Esophagus (tissue), 2 donors: ENCODE results near the gene OR8J1. TPM values are rescaled to one million over a fixed set of nuclear protein-coding genes. Genes with fewer than 3 reads are reported as not detected.

Source experiments
- H3K27ac ChIP-seq, 2 donors: one replicate each; pipeline ENCODE4 v1.5.1; 2013; ENCODE audit warnings: low read depth in 2 of 2, mild to moderate bottlenecking in 2 of 2, inconsistent platforms in 1 of 2, low read length in 1 of 2, moderate library complexity in 1 of 2
- H3K27me3 ChIP-seq, 2 donors: one replicate each; pipeline ENCODE4 v1.6.1; 2013; ENCODE audit warnings: low read length in 2 of 2, control low read depth in 1 of 2, mild to moderate bottlenecking in 1 of 2; ENCODE audit not compliant: insufficient read depth in 2 of 2, control insufficient read depth in 1 of 2
- H3K36me3 ChIP-seq, 2 donors: one replicate each; pipeline ENCODE4 v1.6.1; 2013; ENCODE audit warnings: low read length in 1 of 2; ENCODE audit not compliant: control insufficient read depth in 2 of 2, insufficient read depth in 2 of 2
- H3K4me1 ChIP-seq, 2 donors: one replicate each; pipeline ENCODE4 v1.6.1; 2013; ENCODE audit warnings: low read length in 1 of 2; ENCODE audit not compliant: control insufficient read depth in 2 of 2, insufficient read depth in 2 of 2
- H3K4me3 ChIP-seq, 2 donors: one replicate each; pipeline ENCODE4 v1.5.1; 2013; ENCODE audit warnings: low read length in 2 of 2, mild to moderate bottlenecking in 2 of 2, low read depth in 1 of 2, moderate library complexity in 1 of 2
- H3K9me3 ChIP-seq, 2 donors: one replicate each; pipeline ENCODE4 v1.6.1; 2013; ENCODE audit warnings: mild to moderate bottlenecking in 2 of 2, low read depth in 1 of 2, low read length in 1 of 2, moderate library complexity in 1 of 2; ENCODE audit not compliant: control insufficient read depth in 2 of 2, insufficient read depth in 1 of 2
- WGBS, 2 donors: extraction: QIAGEN DNeasy Blood & Tissue Kit; methylation state at CpG; one replicate each; pipeline ENCODE4 v1.1.7; 2013; 5-methylcytosine and 5-hydroxymethylcytosine counted together
- polyA plus RNA-seq, 2 donors: library from polyadenylated mRNA; stranded (reverse); fragments of 200-250 nt; gene quantifications; one replicate each; pipeline ENCODE4 v1.2.3, GENCODE V29; 2013
- donor health status: healthy with polysubstance abuse.
- donor health status: Bipolar disorder and iron deficiency.

OR8J1 gene, protein sequence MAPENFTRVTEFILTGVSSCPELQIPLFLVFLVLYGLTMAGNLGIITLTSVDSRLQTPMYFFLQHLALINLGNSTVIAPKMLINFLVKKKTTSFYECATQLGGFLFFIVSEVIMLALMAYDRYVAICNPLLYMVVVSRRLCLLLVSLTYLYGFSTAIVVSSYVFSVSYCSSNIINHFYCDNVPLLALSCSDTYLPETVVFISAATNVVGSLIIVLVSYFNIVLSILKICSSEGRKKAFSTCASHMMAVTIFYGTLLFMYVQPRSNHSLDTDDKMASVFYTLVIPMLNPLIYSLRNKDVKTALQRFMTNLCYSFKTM
- polyA plus RNA-seq = not detected

DNA sequence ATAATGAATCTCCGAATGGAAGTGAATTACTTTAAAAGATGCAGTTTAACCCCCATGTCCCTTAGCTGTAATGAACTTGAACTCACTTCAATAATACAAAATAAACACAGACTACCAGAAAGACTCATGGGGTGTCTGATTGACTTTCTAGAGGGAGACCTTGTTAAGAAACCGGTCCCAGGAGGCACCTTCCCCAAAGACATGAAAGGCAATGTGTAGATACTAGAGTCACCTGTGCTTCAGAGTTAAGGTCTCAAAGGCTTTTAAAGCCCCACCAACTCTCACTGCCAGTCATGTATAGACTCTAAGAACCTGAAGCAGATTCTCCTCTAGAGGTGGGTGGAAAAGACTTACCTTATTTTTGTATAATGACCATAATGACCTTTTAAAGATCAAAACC is at the start of gene OR8J1:
Gene OR8J1 (plus strand): TSS at position 301 of the 400 bp plus-strand sequence. CDS start 5,956 bp downstream, outside the sequence.
- no peaks in the 10 kb centered on the region for H3K9me3 ChIP-seq
- H3K36me3 ChIP-seq = no peaks in the 10 kb centered on the region
- no peaks in the 10 kb centered on the region for H3K27me3 ChIP-seq
- no peak within 1 kb of the TSS for H3K27ac ChIP-seq
- no peaks in the 10 kb centered on the region for H3K4me1 ChIP-seq
- WGBS, 2 donors = 40 to 70% methylated on average over 2 of the region's 2 CpGs
- no peak within 1 kb of the TSS for H3K4me3 ChIP-seq

DNA sequence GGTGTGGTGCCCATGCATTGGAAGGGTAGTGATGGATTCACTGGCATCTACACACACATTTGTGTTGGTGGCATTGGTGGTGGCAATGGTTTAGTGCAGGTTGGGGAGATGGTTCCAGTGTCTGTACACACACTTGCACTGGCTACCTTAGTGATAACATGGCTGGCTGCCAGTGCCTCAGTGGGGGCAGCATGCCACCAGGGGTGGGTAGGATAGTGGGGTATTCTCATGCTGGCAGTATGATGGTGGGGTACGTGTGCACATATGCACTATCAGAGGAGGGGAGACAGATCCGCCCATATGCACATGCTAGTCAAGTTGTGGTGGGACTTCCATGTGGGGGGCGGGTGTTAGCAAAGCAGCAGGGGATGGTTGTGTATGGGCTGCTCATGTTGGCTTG is 46.3 kb upstream of the OR8J1 start:
- H3K9me3 ChIP-seq = peaks cover 0 to 7% of the 10 kb centered on the region in 2 donors
- no peak overlapping the region for H3K27ac ChIP-seq
- H3K36me3 ChIP-seq = no peaks in the 10 kb centered on the region
- no peaks in the 10 kb centered on the region for H3K27me3 ChIP-seq
- no peak overlapping the region for H3K4me3 ChIP-seq
- H3K4me1 ChIP-seq = no peaks in the 10 kb centered on the region
- WGBS, 2 donors = 90 to 95% methylated on average over 3 of the region's 3 CpGs

DNA sequence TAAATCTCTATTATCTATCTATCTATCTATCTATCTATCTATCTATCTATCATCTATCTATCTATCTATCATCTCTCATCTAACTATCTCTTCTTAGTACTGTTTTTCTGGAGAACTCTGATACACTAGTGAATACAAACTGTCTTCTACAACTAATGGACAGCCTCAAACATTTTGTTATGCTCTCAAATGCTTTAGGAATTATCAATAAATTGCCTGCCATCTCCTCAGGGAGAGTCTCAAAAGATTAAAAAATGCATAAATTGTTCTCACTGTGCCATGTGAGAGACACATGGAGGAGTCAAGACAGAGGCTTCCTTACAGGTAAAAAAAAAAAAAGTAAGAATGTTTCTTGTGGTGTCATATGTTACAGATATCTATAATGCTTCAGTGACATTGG is 39.2 kb upstream of the OR8J1 start, which contains the start of gene OR8K3:
Gene OR8K3 (plus strand): TSS at position 301 of the 400 bp plus-strand sequence. CDS start 3,163 bp downstream, outside the sequence.
- Histone ChIP-seq H3K27ac (no peak within 1 kb of the TSS), H3K4me1 (no peaks in the 10 kb centered on the region), H3K4me3 (no peak within 1 kb of the TSS), H3K36me3 (no peaks in the 10 kb centered on the region), H3K9me3 (no peaks in the 10 kb centered on the region), H3K27me3 (no peaks in the 10 kb centered on the region)

DNA sequence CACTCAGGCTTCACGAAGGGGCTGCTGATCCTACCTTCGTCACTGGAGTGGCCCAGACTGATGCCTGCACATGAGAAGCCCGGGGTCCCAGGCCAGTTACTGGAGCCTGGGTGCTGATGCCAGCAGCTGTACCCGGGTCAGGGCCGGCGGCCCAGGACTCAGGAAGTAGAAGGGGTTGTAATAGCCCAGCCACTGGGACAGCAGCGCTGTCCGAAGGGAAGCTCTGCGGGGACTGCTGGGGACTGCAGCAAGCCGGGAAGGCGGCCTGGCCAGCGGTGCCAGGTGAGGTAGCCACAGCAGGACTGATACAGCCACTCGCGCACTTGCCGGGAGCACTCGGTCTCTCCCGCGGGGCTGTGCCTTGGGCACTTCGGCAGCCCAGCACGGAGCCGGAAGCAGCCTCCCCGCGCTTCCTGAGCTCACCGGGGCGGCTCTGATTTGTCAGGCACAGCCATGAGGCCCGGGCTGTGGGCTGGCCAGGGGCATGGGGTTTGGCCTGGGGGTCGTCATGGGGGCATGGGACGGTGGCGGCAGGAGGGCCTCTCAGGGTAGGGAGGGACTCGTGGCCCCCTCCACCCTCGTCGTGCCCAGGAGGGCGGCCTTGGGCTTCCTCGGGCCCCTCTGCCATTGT is 22.1 kb upstream of the OR8J1 start:
- no peak overlapping the region for H3K4me3 ChIP-seq
- 83 to 90% methylated on average over 28 to 34 of the region's 34 CpGs for WGBS, 2 donors
- H3K9me3 ChIP-seq = peaks cover 0 to 12% of the 10 kb centered on the region in 2 donors
- no peaks in the 10 kb centered on the region for H3K4me1 ChIP-seq
- H3K27me3 ChIP-seq = no peaks in the 10 kb centered on the region
- no peaks in the 10 kb centered on the region for H3K36me3 ChIP-seq
- H3K27ac ChIP-seq = no peak overlapping the region

DNA sequence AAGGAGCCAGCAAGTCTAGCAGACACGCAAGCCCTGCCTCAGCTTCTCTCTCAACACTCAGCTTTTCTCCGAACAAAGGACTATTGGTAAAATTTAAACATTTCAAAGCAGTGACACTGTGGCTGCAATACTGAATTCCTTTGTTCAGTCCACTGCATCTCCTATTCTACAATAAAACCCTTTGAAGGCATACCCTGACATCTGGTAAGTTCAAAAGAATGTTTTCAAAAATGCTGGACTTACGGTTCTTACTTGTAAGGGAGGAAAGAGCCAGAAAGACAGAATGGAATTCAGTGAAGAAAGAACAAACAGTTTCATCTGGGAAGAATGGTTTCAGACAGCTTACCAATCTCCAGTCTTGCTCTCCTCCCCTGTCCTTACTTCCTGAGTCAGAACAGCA is 20.9 kb upstream of the OR8J1 start:
- 64 to 71% methylated on average over 3 of the region's 3 CpGs for WGBS, 2 donors
- H3K36me3 ChIP-seq = no peaks in the 10 kb centered on the region
- no peaks in the 10 kb centered on the region for H3K27me3 ChIP-seq
- H3K9me3 ChIP-seq = peaks cover 0 to 13% of the 10 kb centered on the region in 2 donors
- H3K4me3 ChIP-seq = no peak overlapping the region
- H3K4me1 ChIP-seq = no peaks in the 10 kb centered on the region
- no peak overlapping the region for H3K27ac ChIP-seq

DNA sequence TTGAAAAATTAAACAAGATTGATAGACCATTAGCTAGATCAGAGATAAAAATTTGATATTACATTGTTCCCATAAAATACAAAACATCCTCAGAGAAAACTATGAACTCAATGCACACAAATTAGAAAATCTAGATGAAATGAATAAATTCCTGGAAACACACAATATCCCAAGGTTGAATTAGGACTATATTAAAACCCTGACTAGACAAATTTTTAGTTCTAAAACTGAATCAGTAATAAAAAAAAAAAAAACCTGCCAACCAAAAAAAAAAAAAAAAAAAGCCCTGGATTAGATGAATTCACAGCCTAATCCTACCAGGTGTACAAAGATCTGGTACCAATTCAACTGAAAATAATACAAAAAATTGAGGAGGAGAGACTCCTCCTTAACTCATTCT is 13.8 kb upstream of the OR8J1 start:
- no peak overlapping the region for H3K27ac ChIP-seq
- H3K9me3 ChIP-seq = peaks cover 0 to 4% of the 10 kb centered on the region in 2 donors
- H3K4me3 ChIP-seq = no peak overlapping the region
- no peaks in the 10 kb centered on the region for H3K36me3 ChIP-seq
- H3K4me1 ChIP-seq = no peaks in the 10 kb centered on the region
- H3K27me3 ChIP-seq = no peaks in the 10 kb centered on the region

DNA sequence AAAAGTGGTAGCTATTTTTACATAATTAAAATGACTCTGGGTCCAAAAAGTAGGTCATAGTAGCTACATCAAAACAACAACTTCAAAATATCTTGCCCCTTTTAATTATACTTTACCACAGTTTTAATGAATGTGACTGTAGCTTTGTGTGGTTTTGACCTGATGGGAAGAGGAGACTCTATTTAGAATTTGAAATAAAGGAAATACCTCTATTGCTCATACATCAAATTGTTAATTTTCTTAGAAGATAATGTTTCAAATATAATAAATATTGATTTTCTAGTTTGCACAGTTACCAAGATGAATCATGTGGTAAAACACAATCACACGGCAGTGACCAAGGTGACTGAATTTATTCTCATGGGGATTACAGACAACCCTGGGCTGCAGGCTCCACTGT is 8.4 kb upstream of the OR8J1 start, which contains the start of gene OR8K1:
Gene OR8K1 (plus strand): TSS at position 301 of the 400 bp plus-strand sequence. CDS start 0 bp downstream, at position 301.
- Histone ChIP-seq H3K36me3 (no peaks in the 10 kb centered on the region), H3K9me3 (no peaks in the 10 kb centered on the region), H3K27me3 (no peaks in the 10 kb centered on the region), H3K27ac (no peak within 1 kb of the TSS), H3K4me1 (no peaks in the 10 kb centered on the region), H3K4me3 (no peak within 1 kb of the TSS)
- 84 to 92% methylated on average over 1 of the region's 1 CpG for WGBS, 2 donors

DNA sequence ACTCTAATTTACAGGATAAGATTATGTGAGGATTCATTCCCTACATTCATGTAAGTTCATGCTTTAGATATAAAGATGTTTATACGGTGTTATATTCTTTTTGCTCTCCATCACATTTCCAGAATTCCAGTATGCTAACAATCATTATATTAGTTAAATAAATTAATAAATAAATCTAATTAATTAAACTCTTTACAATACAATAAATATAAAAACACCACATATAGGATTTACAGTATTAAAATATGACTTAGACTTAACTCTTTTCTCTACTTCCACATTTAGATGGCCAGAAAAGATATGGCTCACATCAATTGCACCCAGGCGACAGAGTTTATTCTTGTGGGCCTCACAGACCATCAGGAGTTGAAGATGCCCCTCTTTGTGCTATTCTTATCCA is 21.2 kb downstream of the OR8J1 start, which contains the start of gene OR8U1:
Gene OR8U1 (plus strand): TSS at position 301 of the 400 bp plus-strand sequence. CDS start 0 bp downstream, at position 301.
- Histone ChIP-seq H3K27ac (no peak within 1 kb of the TSS), H3K36me3 (no peaks in the 10 kb centered on the region), H3K4me3 (no peak within 1 kb of the TSS), H3K9me3 (no peaks in the 10 kb centered on the region), H3K4me1 (no peaks in the 10 kb centered on the region), H3K27me3 (no peaks in the 10 kb centered on the region)
- 77 to 87% methylated on average over 2 of the region's 2 CpGs for WGBS, 2 donors

DNA sequence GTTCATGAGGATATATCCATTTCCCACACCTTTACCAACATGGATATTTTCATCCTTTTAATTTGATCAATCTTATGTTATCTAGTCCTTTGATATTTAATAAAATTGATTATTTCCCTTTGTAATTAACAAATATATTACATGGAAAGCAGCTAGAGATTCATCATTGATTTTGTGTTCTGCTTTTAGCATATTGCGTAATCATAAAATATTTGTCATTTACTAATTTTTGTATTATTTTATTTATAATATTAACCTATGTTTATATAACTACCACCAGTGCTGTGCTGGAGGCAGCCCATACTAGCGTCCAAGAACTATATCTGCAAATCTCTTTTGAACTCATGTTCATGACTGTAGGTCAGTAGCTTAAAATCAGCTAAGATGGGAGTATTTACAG is 26.0 kb downstream of the OR8J1 start:
- Histone ChIP-seq H3K27me3 (no peaks in the 10 kb centered on the region), H3K9me3 (no peaks in the 10 kb centered on the region), H3K4me1 (no peaks in the 10 kb centered on the region), H3K4me3 (no peak overlapping the region), H3K36me3 (no peaks in the 10 kb centered on the region), H3K27ac (no peak overlapping the region)
- WGBS, 2 donors = 65 to 68% methylated on average over 2 of the region's 2 CpGs
